Measurements from ENCODE around the gene TMEM176A. TPM values are rescaled to one million over a fixed set of nuclear protein-coding genes. Genes with fewer than 3 reads are reported as not detected.
A peak's percentile ranks its signal among the peaks of the same experiment; 100 is the strongest.

Gene TMEM176A
- total RNA-seq, 1 donor from 2014 or later = not detected

DNA sequence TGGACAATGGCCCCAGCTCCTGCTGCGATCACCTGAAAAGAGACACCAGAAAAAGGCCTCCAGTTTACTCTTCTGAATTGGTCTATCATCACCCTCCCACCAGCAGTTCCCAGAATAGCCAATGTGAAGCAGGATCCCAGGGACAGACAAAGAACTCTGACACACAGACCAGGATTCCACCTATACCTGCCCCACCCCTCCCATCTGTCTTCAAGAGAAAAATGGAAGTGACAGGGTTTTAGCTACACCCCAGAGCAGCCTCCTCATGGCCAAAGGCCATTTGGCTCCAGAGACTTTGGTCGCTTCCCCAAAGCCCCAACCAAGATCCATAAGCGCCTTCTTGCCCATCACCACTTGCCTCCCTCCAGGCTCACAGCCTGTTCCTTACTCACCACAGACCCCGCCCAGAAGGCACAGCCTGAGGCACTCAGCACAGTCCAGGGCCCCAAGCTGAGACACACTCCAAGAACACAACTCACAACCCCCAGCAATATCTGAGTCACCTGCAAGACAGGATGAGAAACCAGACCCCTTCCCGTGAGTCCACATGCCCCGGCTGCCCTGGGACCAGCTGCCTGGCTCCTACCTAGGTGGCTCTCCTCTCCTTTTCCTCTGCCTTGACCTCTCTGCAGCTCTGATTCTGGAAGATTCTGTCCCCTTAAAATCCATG, 6.9 kb upstream of the TMEM176A start:
- Mint-ChIP-seq H3K27me3 (ENCODE audit: low read depth) (peaks cover 30% of the 10 kb centered on the region), H3K4me1 (ENCODE audit: low read depth) (no peaks in the 10 kb centered on the region)

GRCh38 chr7:150797661-150798060, 2.9 kb upstream of the TMEM176A start:
- H3K36me3 Mint-ChIP-seq (ENCODE audit: low read depth) = no peaks in the 10 kb centered on the region
- TF ChIP-seq, protein P1, sequence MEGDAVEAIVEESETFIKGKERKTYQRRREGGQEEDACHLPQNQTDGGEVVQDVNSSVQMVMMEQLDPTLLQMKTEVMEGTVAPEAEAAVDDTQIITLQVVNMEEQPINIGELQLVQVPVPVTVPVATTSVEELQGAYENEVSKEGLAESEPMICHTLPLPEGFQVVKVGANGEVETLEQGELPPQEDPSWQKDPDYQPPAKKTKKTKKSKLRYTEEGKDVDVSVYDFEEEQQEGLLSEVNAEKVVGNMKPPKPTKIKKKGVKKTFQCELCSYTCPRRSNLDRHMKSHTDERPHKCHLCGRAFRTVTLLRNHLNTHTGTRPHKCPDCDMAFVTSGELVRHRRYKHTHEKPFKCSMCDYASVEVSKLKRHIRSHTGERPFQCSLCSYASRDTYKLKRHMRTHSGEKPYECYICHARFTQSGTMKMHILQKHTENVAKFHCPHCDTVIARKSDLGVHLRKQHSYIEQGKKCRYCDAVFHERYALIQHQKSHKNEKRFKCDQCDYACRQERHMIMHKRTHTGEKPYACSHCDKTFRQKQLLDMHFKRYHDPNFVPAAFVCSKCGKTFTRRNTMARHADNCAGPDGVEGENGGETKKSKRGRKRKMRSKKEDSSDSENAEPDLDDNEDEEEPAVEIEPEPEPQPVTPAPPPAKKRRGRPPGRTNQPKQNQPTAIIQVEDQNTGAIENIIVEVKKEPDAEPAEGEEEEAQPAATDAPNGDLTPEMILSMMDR (IDR thresholded peaks at IDR 0.05) = no peak
- H3K27ac Mint-ChIP-seq (ENCODE audit: unreplicated experiment) = no peak overlapping the region
- H3K4me1 Mint-ChIP-seq (ENCODE audit: low read depth) = no peaks in the 10 kb centered on the region
- H3K9me3 Mint-ChIP-seq (ENCODE audit: low read depth) = no peaks in the 10 kb centered on the region
- H3K27me3 Mint-ChIP-seq (ENCODE audit: low read depth) = peaks cover 45% of the 10 kb centered on the region
- no peak overlapping the region for H3K4me3 Mint-ChIP-seq (ENCODE audit: unreplicated experiment)
- no peak for DNase-seq (ENCODE audit: low spot score)

More for the DNA sequence above, 6.9 kb upstream of the TMEM176A start:
- Mint-ChIP-seq H3K4me3 (ENCODE audit: unreplicated experiment) (no peak overlapping the region), H3K27ac (ENCODE audit: unreplicated experiment) (no peak overlapping the region), H3K36me3 (ENCODE audit: low read depth) (no peaks in the 10 kb centered on the region), H3K9me3 (ENCODE audit: low read depth) (no peaks in the 10 kb centered on the region)
- TF ChIP-seq, protein P1 (IDR thresholded peaks at IDR 0.05) = no peak
- DNase-seq (ENCODE audit: low spot score) = no peak

- Mint-ChIP-seq H3K4me1 (ENCODE audit: low read depth) (no peaks in the 10 kb centered on the region), H3K27ac (ENCODE audit: unreplicated experiment) (no peak overlapping the region), H3K27me3 (ENCODE audit: low read depth) (peaks cover 50% of the 10 kb centered on the region), H3K36me3 (ENCODE audit: low read depth) (no peaks in the 10 kb centered on the region), H3K9me3 (ENCODE audit: low read depth) (no peaks in the 10 kb centered on the region), H3K4me3 (ENCODE audit: unreplicated experiment) (no peak overlapping the region)
- DNase-seq (ENCODE audit: low spot score) = no peak
- TF ChIP-seq, protein P1 (IDR thresholded peaks at IDR 0.05) = no peak
These were observed 1.4 kb upstream of the TMEM176A start for GRCh38 chr7:150799156-150799555.

GRCh38 chr7:150799741-150800580, 608 bp upstream of the TMEM176A start, which contains the start of gene TMEM176B:
Gene TMEM176B (minus strand): TSS chr7:150800364. CDS start chr7:150796569, 3,795 bp downstream.
- TF ChIP-seq, protein P1 (IDR thresholded peaks at IDR 0.05) = no peak
- DNase-seq (ENCODE audit: low spot score) = peak; percentile 72
- no peak within 1 kb of the TSS for H3K27ac Mint-ChIP-seq (ENCODE audit: unreplicated experiment)
- peaks cover 50% of the 10 kb centered on the region for H3K27me3 Mint-ChIP-seq (ENCODE audit: low read depth)
- no peaks in the 10 kb centered on the region for H3K36me3 Mint-ChIP-seq (ENCODE audit: low read depth)
- H3K4me1 Mint-ChIP-seq (ENCODE audit: low read depth) = no peaks in the 10 kb centered on the region
- no peak within 1 kb of the TSS for H3K4me3 Mint-ChIP-seq (ENCODE audit: unreplicated experiment)
- no peaks in the 10 kb centered on the region for H3K9me3 Mint-ChIP-seq (ENCODE audit: low read depth)

GRCh38 chr7:150801242-150801945, 825 bp downstream of the TMEM176A start:
- Mint-ChIP-seq H3K36me3 (ENCODE audit: low read depth) (no peaks in the 10 kb centered on the region), H3K4me3 (ENCODE audit: unreplicated experiment) (no peak overlapping the region), H3K9me3 (ENCODE audit: low read depth) (peaks cover 8% of the 10 kb centered on the region), H3K27ac (ENCODE audit: unreplicated experiment) (no peak overlapping the region), H3K4me1 (ENCODE audit: low read depth) (no peaks in the 10 kb centered on the region), H3K27me3 (ENCODE audit: low read depth) (peaks cover 45% of the 10 kb centered on the region)
- TF ChIP-seq, protein P1 (IDR thresholded peaks at IDR 0.05) = no peak
- no peak for DNase-seq (ENCODE audit: low spot score)
